Esophagus squamous epithelium (tissue), 4 donors: ENCODE measurements around the gene PRKCE.

Experiments
- CTCF ChIP-seq, 6 experiments: fragments of 450-650 bp in 4 of 6; fragments of 200-600 bp in 2 of 6; sonication (generic) in 2 of 6; IDR thresholded peaks; one replicate each; pipeline ENCODE4 v1.5.1; 2016 to 2019; ENCODE audit warnings: antibody characterized with exemption in 6 of 6, mild to moderate bottlenecking in 4 of 6, moderate library complexity in 4 of 6
- POLR2A ChIP-seq, 4 donors: fragments of 450-650 bp; IDR thresholded peaks; one replicate each; pipeline ENCODE4 v1.6.1; 2017; ENCODE audit warnings: antibody characterized with exemption in 4 of 4, mild to moderate bottlenecking in 4 of 4, moderate library complexity in 3 of 4

- TF ChIP-seq CTCF (IDR thresholded peaks at IDR 0.05) (no peak), POLR2A (IDR thresholded peaks at IDR 0.05) (no peak)
Measured at GRCh38 chr2:46067501-46068305, 416.2 kb downstream of the PRKCE start.
